Loucy (cell line): ENCODE results near the gene TNNC1.

Experiments used
- H2AFZ ChIP-seq: fragments of 200-600 bp; sonication (generic); 2 replicates; pipeline ENCODE4 v1.6.0; 2016; ENCODE audit warnings: antibody characterized with exemption, mild to moderate bottlenecking, low read length, moderate library complexity
- H3F3A ChIP-seq: fragments of 200-600 bp; 2 replicates; pipeline ENCODE4 v1.6.0; 2016; ENCODE audit warnings: antibody characterized with exemption, low read depth, mild to moderate bottlenecking
- H3K27me3 ChIP-seq: fragments of 200-600 bp; sonication (generic); 2 replicates; pipeline ENCODE4 v1.6.1; 2014; ENCODE audit warnings: low read length, mild to moderate bottlenecking; ENCODE audit not compliant: insufficient read depth, poor library complexity, severe bottlenecking
- H3K36me3 ChIP-seq: fragments of 200-600 bp; sonication (generic); 2 replicates; pipeline ENCODE4 v1.6.1; 2016; ENCODE audit warnings: low read length; ENCODE audit not compliant: insufficient read depth
- H3K4me1 ChIP-seq: fragments of 200-600 bp; sonication (generic); 2 replicates; pipeline ENCODE4 v1.5.1; 2014; ENCODE audit warnings: low read length, mild to moderate bottlenecking; ENCODE audit not compliant: insufficient read depth, poor library complexity, severe bottlenecking
- H3K4me2 ChIP-seq: fragments of 200-600 bp; sonication (generic); 2 replicates; pipeline ENCODE4 v1.6.0; 2014; ENCODE audit warnings: antibody characterized with exemption, low read length, low read depth, mild to moderate bottlenecking; ENCODE audit not compliant: poor library complexity, severe bottlenecking
- H3K4me3 ChIP-seq: fragments of 200-600 bp; sonication (generic); 2 replicates; pipeline ENCODE4 v1.5.1; 2014; ENCODE audit warnings: low read length, mild to moderate bottlenecking, mixed read lengths; ENCODE audit not compliant: poor library complexity, severe bottlenecking
- H3K79me2 ChIP-seq: fragments of 200-600 bp; sonication (generic); 2 replicates; pipeline ENCODE4 v1.6.1; 2014; ENCODE audit warnings: low read length; ENCODE audit not compliant: insufficient read depth
- H3K9ac ChIP-seq: fragments of 200-600 bp; sonication (generic); 2 replicates; pipeline ENCODE4 v1.6.0; 2014; ENCODE audit warnings: mild to moderate bottlenecking, low read depth, low read length, moderate library complexity; ENCODE audit not compliant: poor library complexity, severe bottlenecking
- H3K9me2 ChIP-seq: fragments of 200-600 bp; sonication (generic); replicated peaks from 2 replicates; pipeline ENCODE4 v1.6.1; 2016; ENCODE audit warnings: low read depth, low read length, mixed read lengths
- H3K9me3 ChIP-seq: fragments of 200-600 bp; sonication (generic); 2 replicates; pipeline ENCODE4 v1.6.1; 2014; ENCODE audit warnings: mild to moderate bottlenecking, antibody characterized with exemption, low read length, low read depth; ENCODE audit not compliant: insufficient read depth
- H4K20me1 ChIP-seq: fragments of 200-600 bp; sonication (generic); 2 replicates; pipeline ENCODE4 v1.6.0; 2014; ENCODE audit warnings: antibody characterized with exemption, low read length, mild to moderate bottlenecking; ENCODE audit not compliant: insufficient read depth, poor library complexity, severe bottlenecking
- CTCF ChIP-seq: fragments of 200-600 bp; sonication (generic); conservative IDR thresholded peaks from 2 replicates; pipeline ENCODE4 v1.5.1; 2014; ENCODE audit warnings: mild to moderate bottlenecking, antibody characterized with exemption, low read length
- EZH2phosphoT487 ChIP-seq: fragments of 200-600 bp; IDR thresholded peaks from 2 replicates; pipeline ENCODE4 v1.6.1; 2018; ENCODE audit warnings: antibody characterized with exemption, mild to moderate bottlenecking, moderate library complexity, borderline replicate concordance

TNNC1 gene

GRCh38 chr3:52420388-52420787 is 33.5 kb downstream of the TNNC1 start:
- Histone ChIP-seq H3K4me3 (no peak overlapping the region), H3K4me2 (no peak overlapping the region), H3K27me3 (no peaks in the 10 kb centered on the region), H3K9me2 (no peaks in the 10 kb centered on the region), H3K9ac (no peak overlapping the region), H4K20me1 (no peaks in the 10 kb centered on the region), H3K9me3 (no peaks in the 10 kb centered on the region), H3F3A (no peaks in the 10 kb centered on the region), H2AFZ (no peak overlapping the region), H3K36me3 (no peaks in the 10 kb centered on the region), H3K79me2 (no peaks in the 10 kb centered on the region), H3K4me1 (peaks cover 4% of the 10 kb centered on the region)
- TF ChIP-seq CTCF (no peak), EZH2phosphoT487 (no peak)

GRCh38 chr3:52415800-52416199 is 38.0 kb downstream of the TNNC1 start:
- Histone ChIP-seq H3F3A (no peaks in the 10 kb centered on the region; the same call in 1 of the 2 replicates), H4K20me1 (peaks cover 19% of the 10 kb centered on the region), H3K4me1 (peaks cover 24% of the 10 kb centered on the region), H3K79me2 (peaks cover 34% of the 10 kb centered on the region), H2AFZ (no peak overlapping the region), H3K9me3 (no peaks in the 10 kb centered on the region), H3K9me2 (no peaks in the 10 kb centered on the region), H3K9ac (no peak overlapping the region), H3K27me3 (no peaks in the 10 kb centered on the region), H3K36me3 (no peaks in the 10 kb centered on the region), H3K4me3 (no peak overlapping the region), H3K4me2 (peak overlapping the region; percentile 23)
- TF ChIP-seq CTCF (no peak), EZH2phosphoT487 (no peak)

GRCh38 chr3:52408466-52408865 is 45.4 kb downstream of the TNNC1 start:
- Histone ChIP-seq H3K36me3 (peaks cover 32% of the 10 kb centered on the region; the same call in 1 of the 2 replicates), H2AFZ (no peak overlapping the region), H3K4me2 (peak overlapping the region; percentile 99), H3K4me3 (peak overlapping the region; percentile 95), H3F3A (no peaks in the 10 kb centered on the region; the same call in 1 of the 2 replicates), H3K4me1 (peaks cover 36% of the 10 kb centered on the region), H3K9ac (peak overlapping the region; percentile 97), H3K27me3 (no peaks in the 10 kb centered on the region), H3K9me2 (no peaks in the 10 kb centered on the region), H4K20me1 (peaks cover 38% of the 10 kb centered on the region), H3K79me2 (peaks cover 80% of the 10 kb centered on the region), H3K9me3 (no peaks in the 10 kb centered on the region)
- no peak for TF ChIP-seq CTCF
- no peak for TF ChIP-seq EZH2phosphoT487
